Measurements from ENCODE around the gene MEI1. TPM values are rescaled to one million over a fixed set of nuclear protein-coding genes. Genes with fewer than 3 reads are reported as not detected.

MEI1 gene
- total and polyA plus RNA-seq, 9 of the 15 experiments (the other 6 are each of a cell fraction or from before 2014, with no cell fraction given): 0.08 to 0.68 (median 0.18) TPM; not detected in 2

DNA sequence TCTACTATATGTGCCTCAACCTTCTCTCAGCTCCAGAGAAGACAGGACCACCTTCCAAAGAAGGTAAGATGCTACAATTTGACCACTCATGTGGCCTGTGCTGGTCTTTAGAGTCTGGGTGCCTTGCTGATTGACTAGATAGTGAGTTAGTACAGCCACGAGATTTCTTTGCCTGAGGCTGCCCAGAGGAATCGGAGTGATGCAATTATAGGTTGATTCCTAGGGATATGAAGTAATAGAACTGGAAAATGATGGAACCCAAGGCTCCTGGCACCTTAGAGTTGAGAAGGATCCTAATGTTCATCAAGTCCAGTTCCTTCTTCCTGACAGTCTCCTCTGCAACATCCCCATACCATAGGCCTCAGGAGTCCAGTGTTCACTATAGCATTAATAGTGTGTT lies 54.7 kb downstream of the MEI1 start:
- Histone ChIP-seq H3K4me1 (replicated peaks in 1 of 2; ENCODE audit: control insufficient read depth in 2 of 2, insufficient read depth in 2 of 2, low read length in 2 of 2) (no peaks in the 10 kb centered on the region; a peak in 2 of 5 replicates), H3K4me2 (ENCODE audit: insufficient read depth, low read length) (no peak overlapping the region), H4K20me1 (replicated peaks; ENCODE audit: control insufficient read depth, insufficient read depth, low read length) (no peaks in the 10 kb centered on the region), H3K27me3 (ENCODE audit: control insufficient read depth in 2 of 2, insufficient read depth in 2 of 2, low read length in 2 of 2) (no peaks in the 10 kb centered on the region), H2AFZ (ENCODE audit: low read depth, low read length) (no peak overlapping the region), H3K9me3 (replicated peaks; ENCODE audit: control insufficient read depth, insufficient read depth, low read depth, low read length) (no peaks in the 10 kb centered on the region), H3K79me2 (ENCODE audit: control insufficient read depth, insufficient read depth, low read length) (no peaks in the 10 kb centered on the region), H3K36me3 (ENCODE audit: control insufficient read depth, insufficient read depth, low read length) (no peaks in the 10 kb centered on the region), H3K27ac (ENCODE audit: extremely low read depth, low read depth, low read length) (no peak overlapping the region), H3K9me1 (ENCODE audit: control insufficient read depth, insufficient read depth, low read length) (no peaks in the 10 kb centered on the region), H3K4me3 (no peak overlapping the region), H3K9ac (ENCODE audit: insufficient read depth in 1 of 2, low read depth in 2 of 2, low read length in 2 of 2) (no peak overlapping the region)
- ChIA-PET CTCF (ENCODE audit: low intra/inter-chr PET ratio) (no interaction called here), POLR2A (no interaction called here)
- intact Hi-C loops (cut with micrococcal nuclease): no loop called here
- BruUV-seq (replicated peaks): no TSS peak
- DNase-seq (ENCODE audit: extremely low read depth in 1 of 4, low spot score in 3 of 4) (no peak), FAIRE-seq (no peak), ATAC-seq (no peak)
- 5% methylated on average over 2 of the region's 2 CpGs for WGBS (ENCODE audit: insufficient coverage, low coverage, missing lambda C conversion rate)
- in situ Hi-C loops (cut with MboI): no loop called here
- TF ChIP-seq CEBPB (tag; IDR thresholded peaks at IDR 0.05): no peak
- TF ChIP-seq SMARCC2 (IDR thresholded peaks at IDR 0.05; ENCODE audit: low read depth): no peak
- no peak for TF ChIP-seq DACH1 (IDR thresholded peaks at IDR 0.05; ENCODE audit: partially characterized antibody)
- no peak for TF ChIP-seq SREBF1 (IDR thresholded peaks at IDR 0.05; ENCODE audit: borderline replicate concordance, low read depth, low read length)
- no peak for TF ChIP-seq CEBPZ (IDR thresholded peaks at IDR 0.05; ENCODE audit: borderline replicate concordance, low read depth, low read length)
- TF ChIP-seq ZZZ3 (IDR thresholded peaks at IDR 0.05): no peak
- TF ChIP-seq POU5F1 (IDR thresholded peaks at IDR 0.05; ENCODE audit: borderline replicate concordance, low read depth, low read length, partially characterized antibody): no peak
- TF ChIP-seq DMBX1 (CRISPR knock-in tag; IDR thresholded peaks at IDR 0.05; ENCODE audit: borderline replicate concordance): no peak
- TF ChIP-seq SIX5 (IDR thresholded peaks at IDR 0.05; ENCODE audit: borderline replicate concordance in 1 of 2, insufficient read depth in 1 of 2, low read depth in 1 of 2, low read length in 2 of 2): no peak
- TF ChIP-seq MAX (CRISPR knock-in tag; IDR thresholded peaks at IDR 0.05): no peak
- TF ChIP-seq ETV5 (CRISPR knock-in tag; IDR thresholded peaks at IDR 0.05; ENCODE audit: low read depth): no peak
- no peak for TF ChIP-seq NRF1 (conservative IDR thresholded peaks at IDR 0.05 in 1 of 2, IDR thresholded peaks at IDR 0.05 in 1 of 2)
- TF ChIP-seq ZEB2 (IDR thresholded peaks at IDR 0.05): no peak
- TF ChIP-seq, protein P1, sequence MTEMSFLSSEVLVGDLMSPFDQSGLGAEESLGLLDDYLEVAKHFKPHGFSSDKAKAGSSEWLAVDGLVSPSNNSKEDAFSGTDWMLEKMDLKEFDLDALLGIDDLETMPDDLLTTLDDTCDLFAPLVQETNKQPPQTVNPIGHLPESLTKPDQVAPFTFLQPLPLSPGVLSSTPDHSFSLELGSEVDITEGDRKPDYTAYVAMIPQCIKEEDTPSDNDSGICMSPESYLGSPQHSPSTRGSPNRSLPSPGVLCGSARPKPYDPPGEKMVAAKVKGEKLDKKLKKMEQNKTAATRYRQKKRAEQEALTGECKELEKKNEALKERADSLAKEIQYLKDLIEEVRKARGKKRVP (CRISPR knock-in tag; IDR thresholded peaks at IDR 0.05): no peak
- no peak for TF ChIP-seq ZNF699 (CRISPR knock-in tag; IDR thresholded peaks at IDR 0.05; ENCODE audit: insufficient replicate concordance)

All from K562 (cell line).